ENCODE results near the gene CDC37. TPM values are rescaled to one million over a fixed set of nuclear protein-coding genes. Genes with fewer than 3 reads are reported as not detected.

Gene CDC37
- total and polyA plus RNA-seq, 2 of the 4 experiments (the other 2 are of a cell fraction) = 209 to 650 TPM

DNA sequence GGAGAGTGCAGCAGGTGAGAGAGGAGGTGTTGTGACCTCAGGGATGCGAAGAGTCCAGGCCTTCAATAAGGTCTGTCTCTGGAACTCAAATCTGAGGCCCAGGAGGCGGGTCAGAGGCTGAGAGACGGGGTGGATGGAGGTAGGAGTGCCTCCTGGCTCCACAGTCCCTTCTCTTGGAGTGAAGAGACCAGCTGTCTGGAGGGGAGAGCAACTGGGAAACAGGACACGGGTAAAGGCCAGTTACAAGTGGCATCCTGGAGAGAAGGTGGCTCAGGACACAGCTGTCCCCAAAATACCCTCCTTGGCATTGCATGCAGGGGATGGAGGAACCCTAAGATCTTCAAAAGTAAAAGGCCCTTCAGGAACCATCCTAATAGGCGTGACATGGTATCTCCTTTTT lies 36.2 kb upstream of the CDC37 start:
- H4K8ac ChIP-seq (ENCODE audit: low read depth in 2 of 2, low read length in 2 of 2) = no peak overlapping the region
- in situ Hi-C loops (cut with MboI; ENCODE audit: low sequenced_read_pairs) (no loop called here), intact Hi-C loops (cut with micrococcal nuclease) (no loop called here), dilution Hi-C loops (cut with HindIII; ENCODE audit: low sequenced_read_pairs, unreplicated experiment) (no loop called here)
- ChIA-PET POLR2A (ENCODE audit: unreplicated experiment) (no interaction called here), CTCF (no interaction called here)
- H2BK5ac ChIP-seq (ENCODE audit: low read depth, low read length, poor library complexity, severe bottlenecking) = no peak overlapping the region
- H3K4me3 ChIP-seq (ENCODE audit: insufficient read depth, low read depth, low read length) = no peak overlapping the region
- H3K4me2 ChIP-seq (ENCODE audit: low read depth, low read length) = no peak overlapping the region
- H2AK5ac ChIP-seq (ENCODE audit: low read depth, low read length) = no peak overlapping the region
- H3K56ac ChIP-seq (ENCODE audit: extremely low read depth, insufficient read depth, low read length) = no peak overlapping the region
- H3K9me3 ChIP-seq (ENCODE audit: control insufficient read depth, insufficient read depth, low read length) = no peaks in the 10 kb centered on the region
- H2BK20ac ChIP-seq (ENCODE audit: low read depth, low read length) = no peak overlapping the region
- no peak overlapping the region for H2BK120ac ChIP-seq (ENCODE audit: low read depth, low read length)
- no peak overlapping the region for H2AK9ac ChIP-seq (replicated peaks; ENCODE audit: low read depth, low read length, poor library complexity)
- H4K91ac ChIP-seq (ENCODE audit: insufficient read depth, low read depth, low read length) = no peak overlapping the region
- H3K23ac ChIP-seq (ENCODE audit: low read depth, low read length) = no peak overlapping the region
- H3K4me1 ChIP-seq (ENCODE audit: control insufficient read depth, insufficient read depth, low read length) = no peaks in the 10 kb centered on the region
- no peaks in the 10 kb centered on the region for H3K9me1 ChIP-seq (ENCODE audit: insufficient read depth, low read length)
- no peak overlapping the region for H3K9ac ChIP-seq (ENCODE audit: low read depth, low read length)
- H2BK15ac ChIP-seq (ENCODE audit: low read depth, low read length) = no peak overlapping the region
- no peak overlapping the region for H3K14ac ChIP-seq (replicated peaks; ENCODE audit: low read depth, low read length)
- TF ChIP-seq SMC3 (IDR thresholded peaks at IDR 0.05; ENCODE audit: low read depth, low read length) (no peak), MXI1 (IDR thresholded peaks at IDR 0.05; ENCODE audit: borderline replicate concordance, low read depth, low read length) (no peak), POLR2A (IDR thresholded peaks at IDR 0.05; ENCODE audit: low read depth, low read length) (no peak), MAZ (IDR thresholded peaks at IDR 0.05; ENCODE audit: borderline replicate concordance, low read depth, low read length) (no peak), RAD21 (IDR thresholded peaks at IDR 0.05; ENCODE audit: low read length) (no peak), FOS (IDR thresholded peaks at IDR 0.05; ENCODE audit: low read depth, low read length) (no peak), RCOR1 (IDR thresholded peaks at IDR 0.05; ENCODE audit: insufficient replicate concordance, low read length) (no peak), NFE2L2 (IDR thresholded peaks at IDR 0.05; ENCODE audit: low read depth, low read length) (no peak), CHD1 (IDR thresholded peaks at IDR 0.05; ENCODE audit: low read depth, low read length) (no peak)
- TF ChIP-seq, protein P1, sequence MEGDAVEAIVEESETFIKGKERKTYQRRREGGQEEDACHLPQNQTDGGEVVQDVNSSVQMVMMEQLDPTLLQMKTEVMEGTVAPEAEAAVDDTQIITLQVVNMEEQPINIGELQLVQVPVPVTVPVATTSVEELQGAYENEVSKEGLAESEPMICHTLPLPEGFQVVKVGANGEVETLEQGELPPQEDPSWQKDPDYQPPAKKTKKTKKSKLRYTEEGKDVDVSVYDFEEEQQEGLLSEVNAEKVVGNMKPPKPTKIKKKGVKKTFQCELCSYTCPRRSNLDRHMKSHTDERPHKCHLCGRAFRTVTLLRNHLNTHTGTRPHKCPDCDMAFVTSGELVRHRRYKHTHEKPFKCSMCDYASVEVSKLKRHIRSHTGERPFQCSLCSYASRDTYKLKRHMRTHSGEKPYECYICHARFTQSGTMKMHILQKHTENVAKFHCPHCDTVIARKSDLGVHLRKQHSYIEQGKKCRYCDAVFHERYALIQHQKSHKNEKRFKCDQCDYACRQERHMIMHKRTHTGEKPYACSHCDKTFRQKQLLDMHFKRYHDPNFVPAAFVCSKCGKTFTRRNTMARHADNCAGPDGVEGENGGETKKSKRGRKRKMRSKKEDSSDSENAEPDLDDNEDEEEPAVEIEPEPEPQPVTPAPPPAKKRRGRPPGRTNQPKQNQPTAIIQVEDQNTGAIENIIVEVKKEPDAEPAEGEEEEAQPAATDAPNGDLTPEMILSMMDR (conservative IDR thresholded peaks at IDR 0.05; ENCODE audit: low read depth, low read length) = no peak
- H3K18ac ChIP-seq (ENCODE audit: low read depth, low read length) = no peak overlapping the region
- BruUV-seq (replicated peaks) = no TSS peak
- no peaks in the 10 kb centered on the region for H3K27me3 ChIP-seq (ENCODE audit: control insufficient read depth, insufficient read depth, low read length)
- peaks cover 8 to 29% of the 10 kb centered on the region in 2 experiments; a peak in 3 of 4 replicates for H3K79me1 ChIP-seq (ENCODE audit: low read depth in 1 of 2, low read length in 2 of 2)
- H3K27ac ChIP-seq (ENCODE audit: insufficient read depth, low read length) = no peak overlapping the region
- WGBS, 2 experiments (ENCODE audit: extremely low coverage in 2 of 2, insufficient read length in 1 of 2) = 80% methylated on average over 1 of the region's 5 CpGs; no CpG with 5 or more reads in 1 of the 2 experiments
- ATAC-seq (ENCODE audit: low read depth) (no peak), DNase-seq (no peak)
- H3K36me3 ChIP-seq (ENCODE audit: control insufficient read depth, insufficient read depth, low read length) = no peaks in the 10 kb centered on the region
- no peak overlapping the region for H4K5ac ChIP-seq (ENCODE audit: low read depth, low read length)
- H2AFZ ChIP-seq (replicated peaks; ENCODE audit: low read length, poor library complexity) = no peak overlapping the region
- no peaks in the 10 kb centered on the region; the same call in 1 of the 2 replicates for H4K20me1 ChIP-seq (ENCODE audit: insufficient read depth, low read length)
- no peak overlapping the region for H3K4ac ChIP-seq (ENCODE audit: low read depth, low read length)

Data from IMR-90 (cell line).